Neuron (in vitro differentiated cells): ENCODE data around the gene CHMP2A.
"Not testable (repeated sequence)": the region's sequence is repeated elsewhere in the genome, so short reads cannot be mapped to it uniquely, and the experiment has no call there.

Source experiments
- H2AFZ ChIP-seq: one replicate; pipeline ENCODE4 v1.6.1; 2013; ENCODE audit warnings: low read depth, mild to moderate bottlenecking, inconsistent platforms, low read length, moderate library complexity
- H3K27me3 ChIP-seq: one replicate; pipeline ENCODE4 v1.6.1; 2013; ENCODE audit warnings: low read length; ENCODE audit not compliant: insufficient read depth
- H3K36me3 ChIP-seq: one replicate; pipeline ENCODE4 v1.6.1; 2013; ENCODE audit warnings: low read length; ENCODE audit not compliant: insufficient read depth
- H3K4me1 ChIP-seq: one replicate; pipeline ENCODE4 v1.6.1; 2013; ENCODE audit warnings: low read length; ENCODE audit not compliant: insufficient read depth
- H3K4me3 ChIP-seq: 2 replicates; pipeline ENCODE4 v1.5.1; 2013; ENCODE audit warnings: mild to moderate bottlenecking, low read length, moderate library complexity
- H3K9me3 ChIP-seq: one replicate; pipeline ENCODE4 v1.6.1; 2013; ENCODE audit warnings: low read length

CHMP2A gene

DNA sequence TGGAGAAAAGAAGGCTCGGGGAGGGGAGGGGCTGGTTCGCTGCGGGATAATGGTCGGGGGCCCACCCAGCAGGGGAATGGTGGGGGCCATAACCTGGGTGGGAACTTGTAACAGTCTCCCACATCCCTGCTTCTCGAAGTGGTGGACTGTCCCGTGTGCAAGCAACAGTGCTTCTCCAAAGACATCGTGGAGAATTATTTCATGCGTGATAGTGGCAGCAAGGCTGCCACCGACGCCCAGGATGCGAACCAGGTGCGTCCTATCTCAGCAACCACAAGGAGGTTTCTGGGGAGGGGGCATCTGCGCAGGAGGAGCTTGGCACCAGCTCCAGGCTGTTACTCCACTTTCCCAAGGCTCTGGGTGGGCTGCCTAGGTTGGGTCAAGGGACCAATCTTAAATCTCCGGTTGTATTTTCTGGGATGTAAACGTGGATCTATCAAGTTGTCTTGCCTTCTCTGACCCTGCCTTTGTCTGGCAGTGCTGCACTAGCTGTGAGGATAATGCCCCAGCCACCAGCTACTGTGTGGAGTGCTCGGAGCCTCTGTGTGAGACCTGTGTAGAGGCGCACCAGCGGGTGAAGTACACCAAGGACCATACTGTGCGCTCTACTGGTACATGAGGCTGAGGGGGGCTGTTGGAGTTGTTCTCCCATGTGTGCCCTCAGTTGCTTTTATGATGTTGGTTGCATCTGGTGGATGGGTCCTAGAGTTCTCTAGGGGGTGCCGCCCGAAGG is 9.5 kb downstream of the CHMP2A start:
- Histone ChIP-seq H2AFZ (no peak overlapping the region), H3K27me3 (no peaks in the 10 kb centered on the region), H3K9me3 (no peaks in the 10 kb centered on the region), H3K4me3 (peak overlapping the region; percentile 90), H3K36me3 (peaks cover 51% of the 10 kb centered on the region), H3K4me1 (peaks cover 17% of the 10 kb centered on the region)

GRCh38 chr19:58544591-58545285 is 10.2 kb downstream of the CHMP2A start:
- no peaks in the 10 kb centered on the region for H3K27me3 ChIP-seq
- peaks cover 44% of the 10 kb centered on the region for H3K36me3 ChIP-seq
- no peaks in the 10 kb centered on the region for H3K9me3 ChIP-seq
- peaks cover 17% of the 10 kb centered on the region for H3K4me1 ChIP-seq
- peak overlapping the region; percentile 90 for H3K4me3 ChIP-seq
- H2AFZ ChIP-seq, result no peak overlapping the region

DNA sequence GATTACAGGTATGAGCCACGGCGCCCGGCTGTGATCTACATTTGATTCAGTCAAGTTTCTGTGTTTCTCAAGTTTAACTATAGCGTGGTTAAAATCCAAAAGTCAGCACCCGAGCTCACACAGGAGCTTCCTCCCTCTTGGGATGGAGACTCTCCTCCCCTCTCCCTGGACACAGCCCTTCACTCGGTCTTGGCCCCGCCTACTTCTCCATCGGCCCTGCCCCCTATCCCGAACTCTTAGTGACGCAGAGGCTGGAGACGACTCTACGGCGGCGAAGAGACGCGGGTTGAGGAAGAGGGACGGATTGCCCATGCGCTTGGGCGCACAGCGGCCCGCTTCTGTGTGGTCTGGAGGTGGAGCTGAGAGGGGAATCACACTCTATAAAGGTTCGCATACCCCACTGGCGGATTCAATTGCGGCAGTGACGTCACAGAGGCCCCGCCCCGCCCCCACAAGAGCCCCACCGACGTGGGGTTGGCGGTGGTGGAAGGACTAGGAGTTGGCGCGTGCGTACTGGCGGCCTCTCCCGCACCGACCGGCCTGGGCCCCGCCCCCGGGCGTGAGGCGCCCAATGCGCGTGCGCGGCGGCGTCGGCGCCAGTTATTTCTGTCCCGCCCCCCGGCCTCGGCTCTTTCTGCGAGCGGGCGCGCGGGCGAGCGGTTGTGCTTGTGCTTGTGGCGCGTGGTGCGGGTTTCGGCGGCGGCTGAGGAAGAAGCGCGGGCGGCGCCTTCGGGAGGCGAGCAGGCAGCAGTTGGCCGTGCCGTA is 10.9 kb downstream of the CHMP2A start, which contains the start of gene TRIM28:
TSS of gene TRIM28 (plus strand) at position 239 of the 765 bp plus-strand sequence. CDS start 694 bp downstream, outside the sequence.
- peaks cover 17% of the 10 kb centered on the region for H3K4me1 ChIP-seq
- peak within 1 kb of the TSS; percentile 90 for H3K4me3 ChIP-seq
- H3K9me3 ChIP-seq, result no peaks in the 10 kb centered on the region
- peaks cover 6% of the 10 kb centered on the region for H3K27me3 ChIP-seq
- H2AFZ ChIP-seq, result peak within 1 kb of the TSS; percentile 7
- peaks cover 37% of the 10 kb centered on the region for H3K36me3 ChIP-seq

DNA sequence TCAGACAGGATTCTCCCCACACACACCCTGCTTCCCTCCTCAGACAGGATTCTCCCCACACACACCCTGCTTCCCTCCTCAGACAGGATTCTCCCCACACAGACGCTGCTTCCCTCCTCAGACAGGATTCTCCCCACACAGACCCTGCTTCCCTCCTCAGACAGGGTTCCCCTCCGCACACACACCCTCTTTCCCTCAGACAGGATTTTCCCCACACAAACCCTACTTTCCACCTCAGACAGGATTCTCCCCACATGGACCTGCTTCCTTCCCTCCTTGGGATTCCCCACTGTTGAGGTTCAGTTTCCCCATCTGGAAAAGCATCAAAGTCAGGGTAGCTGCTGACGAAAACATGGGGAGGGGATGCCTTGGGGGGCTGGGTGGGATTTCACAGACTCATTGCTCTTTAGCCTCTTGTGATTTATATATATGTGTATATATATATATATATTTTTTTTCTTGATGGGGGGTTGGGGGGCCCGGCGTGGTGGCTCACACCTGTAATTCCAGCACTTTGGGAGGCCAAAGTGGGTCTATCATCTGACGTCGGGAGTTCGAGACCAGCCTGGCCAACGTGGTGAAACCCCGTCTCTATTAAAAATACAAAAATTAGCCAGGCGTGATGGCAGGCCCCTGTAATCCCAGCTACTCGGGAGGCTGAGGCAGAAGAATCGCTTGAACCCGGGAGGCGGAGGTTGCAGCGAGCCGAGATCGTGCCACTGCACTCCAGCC is 12.1 kb downstream of the CHMP2A start:
- not testable (repeated sequence) for H3K27me3 ChIP-seq, H3K4me3 ChIP-seq, H2AFZ ChIP-seq, H3K9me3 ChIP-seq
- Histone ChIP-seq H3K36me3 (peaks cover 25% of the 10 kb centered on the region), H3K4me1 (peaks cover 20% of the 10 kb centered on the region)

- not testable (repeated sequence) for H2AFZ ChIP-seq, H3K36me3 ChIP-seq, H3K4me3 ChIP-seq, H3K9me3 ChIP-seq, H3K4me1 ChIP-seq
- peaks cover 18% of the 10 kb centered on the region for H3K27me3 ChIP-seq
Measured at GRCh38 chr19:58539169-58539559, 15.7 kb downstream of the CHMP2A start.

- Histone ChIP-seq H3K9me3 (no peaks in the 10 kb centered on the region), H3K4me3 (peak overlapping the region; percentile 28)
Measured at GRCh38 chr19:58538257-58539168, 16.4 kb downstream of the CHMP2A start.

DNA sequence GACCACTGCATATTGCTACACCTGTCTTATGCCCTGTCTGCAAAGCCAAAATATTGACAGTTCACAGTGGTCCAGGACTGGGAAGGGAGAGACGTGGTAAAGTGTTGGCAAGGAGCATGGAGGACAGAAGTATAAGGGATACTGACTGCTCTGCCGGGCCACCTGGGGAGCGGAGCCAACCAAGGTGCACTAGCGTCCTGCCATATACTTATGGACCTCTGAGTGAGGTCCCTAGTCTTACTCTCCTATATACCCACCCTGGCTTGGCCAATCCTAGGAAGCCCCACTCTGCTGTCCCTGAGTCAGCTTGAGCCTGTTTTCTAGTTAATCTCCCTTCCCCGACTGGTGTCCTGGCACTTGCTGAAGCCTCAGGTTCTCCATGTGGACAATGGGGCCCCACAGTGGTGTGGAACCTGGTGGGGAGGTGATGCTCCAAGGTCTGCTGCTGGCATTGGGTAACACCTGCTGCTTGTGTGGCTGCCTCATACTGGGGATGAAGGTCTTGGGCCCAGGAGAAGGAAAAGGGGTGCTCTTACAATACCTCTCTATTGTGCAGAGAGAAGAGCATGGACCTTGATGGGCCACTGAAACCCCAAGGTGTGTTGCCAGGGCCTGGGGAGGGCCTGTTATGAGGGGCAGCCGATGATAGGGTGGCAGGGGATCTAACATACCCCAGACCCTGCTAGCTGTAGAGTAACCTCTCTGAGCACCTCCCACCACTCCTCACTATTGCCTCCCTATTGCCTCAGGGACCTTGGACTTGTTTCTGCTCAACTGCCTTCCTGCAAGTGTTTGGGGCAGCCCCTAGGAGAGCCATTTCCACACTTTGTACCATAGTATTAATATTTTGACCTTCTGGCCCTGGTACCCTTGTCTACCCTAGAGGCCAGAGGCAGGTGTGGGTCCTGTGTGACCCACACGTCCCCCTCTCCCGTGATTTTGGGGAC is 17.8 kb downstream of the CHMP2A start:
- no peaks in the 10 kb centered on the region for H3K36me3 ChIP-seq
- H3K4me1 ChIP-seq, result peaks cover 4% of the 10 kb centered on the region
- H3K4me3 ChIP-seq, result no peak overlapping the region
- H3K9me3 ChIP-seq, result no peaks in the 10 kb centered on the region
- no peak overlapping the region for H2AFZ ChIP-seq
- peaks cover 20% of the 10 kb centered on the region for H3K27me3 ChIP-seq

More at GRCh38 chr19:58538257-58539168, 16.4 kb downstream of the CHMP2A start:
- H3K4me1 ChIP-seq, result peaks cover 4% of the 10 kb centered on the region
- peaks cover 18% of the 10 kb centered on the region for H3K27me3 ChIP-seq
- H3K36me3 ChIP-seq, result no peaks in the 10 kb centered on the region
- peak overlapping the region; percentile 58 for H2AFZ ChIP-seq

DNA sequence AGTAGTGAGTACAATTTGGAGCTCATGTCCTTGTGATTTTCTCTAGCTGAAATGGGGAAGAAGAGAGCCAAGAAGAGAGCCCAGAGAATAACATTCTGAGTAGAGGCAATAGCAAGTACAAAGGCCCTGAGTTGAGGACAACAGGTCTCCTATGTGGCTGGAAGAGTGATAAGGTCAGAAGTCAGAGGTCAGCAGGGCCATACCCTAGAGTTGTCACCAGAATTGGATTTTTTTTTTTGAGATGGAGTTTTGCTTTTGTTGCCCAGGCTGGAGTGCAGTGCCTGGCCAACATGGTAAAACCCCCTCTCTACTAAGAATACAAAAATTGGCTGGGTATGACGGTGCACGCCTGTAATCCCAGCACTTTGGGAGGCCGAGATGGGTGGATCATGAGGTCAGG is 19.0 kb downstream of the CHMP2A start:
- peaks cover 30% of the 10 kb centered on the region for H3K27me3 ChIP-seq
- H2AFZ ChIP-seq, result no peak overlapping the region
- peaks cover 4% of the 10 kb centered on the region for H3K4me1 ChIP-seq
- H3K36me3 ChIP-seq, result no peaks in the 10 kb centered on the region
- H3K9me3 ChIP-seq, result no peaks in the 10 kb centered on the region
- H3K4me3 ChIP-seq, result no peak overlapping the region

GRCh38 chr19:58531034-58531840 is 23.7 kb downstream of the CHMP2A start:
- no peak overlapping the region for H3K4me3 ChIP-seq
- H3K27me3 ChIP-seq, result peaks cover 12% of the 10 kb centered on the region
- no peak overlapping the region for H2AFZ ChIP-seq
- no peaks in the 10 kb centered on the region for H3K9me3 ChIP-seq
- H3K4me1 ChIP-seq, result no peaks in the 10 kb centered on the region
- H3K36me3 ChIP-seq, result no peaks in the 10 kb centered on the region

GRCh38 chr19:58529405-58529804 is 25.5 kb downstream of the CHMP2A start:
- Histone ChIP-seq H3K4me3 (no peak overlapping the region), H3K9me3 (no peaks in the 10 kb centered on the region), H3K4me1 (no peaks in the 10 kb centered on the region), H3K27me3 (peaks cover 16% of the 10 kb centered on the region), H3K36me3 (no peaks in the 10 kb centered on the region), H2AFZ (no peak overlapping the region)

- Histone ChIP-seq H3K9me3 (no peaks in the 10 kb centered on the region), H3K4me3 (no peak overlapping the region), H3K4me1 (peaks cover 9% of the 10 kb centered on the region), H3K27me3 (peaks cover 4% of the 10 kb centered on the region), H3K36me3 (no peaks in the 10 kb centered on the region), H2AFZ (no peak overlapping the region)
Measured at GRCh38 chr19:58522709-58523108, 32.2 kb downstream of the CHMP2A start.
